HS-27A (cell line): ENCODE data around the gene TMPRSS9.
"Not testable (repeated sequence)": the region's sequence is repeated elsewhere in the genome, so short reads cannot be mapped to it uniquely, and the experiment has no call there.

Experiments used
- DNase-seq: peaks from one replicate; pipeline ENCODE4 v3.0.0-alpha.2; 2012; ENCODE audit warnings: low read depth, missing footprints

TMPRSS9 gene

GRCh38 chr19:2461751-2462634 is 101.9 kb downstream of the TMPRSS9 start:
- DNase-seq: no peak

GRCh38 chr19:2462635-2463421 is 102.8 kb downstream of the TMPRSS9 start:
- DNase-seq: no peak

- DNase-seq: not testable (repeated sequence)
Observed at GRCh38 chr19:2463694-2464093, 103.6 kb downstream of the TMPRSS9 start.

- DNase-seq: no peak
Observed at GRCh38 chr19:2464389-2464788, 104.3 kb downstream of the TMPRSS9 start.

- DNase-seq: no peak
Observed at GRCh38 chr19:2468596-2468995, 108.5 kb downstream of the TMPRSS9 start.

- no peak for DNase-seq
Observed at GRCh38 chr19:2469102-2469914, 109.2 kb downstream of the TMPRSS9 start.

GRCh38 chr19:2469915-2470200 is 109.8 kb downstream of the TMPRSS9 start:
- DNase-seq: not testable (repeated sequence)

- no peak for DNase-seq
Observed at GRCh38 chr19:2474232-2475017, 114.4 kb downstream of the TMPRSS9 start.

GRCh38 chr19:2475018-2475701 is 115.1 kb downstream of the TMPRSS9 start:
- no peak for DNase-seq
